ENCODE data around the gene ATXN2. TPM values are rescaled to one million over a fixed set of nuclear protein-coding genes. Genes with fewer than 3 reads are reported as not detected.
A peak's percentile ranks its signal among the peaks of the same experiment; 100 is the strongest.

Gene ATXN2
- total RNA-seq, 1 donor from 2014 or later, result 66.6 TPM

- Histone ChIP-seq H3K4me1 (peaks cover 15% of the 10 kb centered on the region), H3K27ac (no peak overlapping the region), H3K27me3 (no peaks in the 10 kb centered on the region), H3K9me3 (no peaks in the 10 kb centered on the region), H3K4me3 (no peak overlapping the region), H3K36me3 (no peaks in the 10 kb centered on the region)
- intact Hi-C loops (cut with DNase I), result no loop called here
- peak; percentile 53 for DNase-seq
- no peak for TF ChIP-seq CTCF (IDR thresholded peaks at IDR 0.05)
- no peak for ATAC-seq
Measured at GRCh38 chr12:111581434-111582132, 17.5 kb downstream of the ATXN2 start.

GRCh38 chr12:111580737-111581136, 18.4 kb downstream of the ATXN2 start:
- no peak for TF ChIP-seq CTCF (IDR thresholded peaks at IDR 0.05)
- no peak overlapping the region for H3K27ac ChIP-seq
- peak; percentile 29 for DNase-seq
- intact Hi-C loops (cut with DNase I), result no loop called here
- no peak for ATAC-seq
- no peaks in the 10 kb centered on the region for H3K27me3 ChIP-seq
- H3K4me1 ChIP-seq, result peaks cover 9% of the 10 kb centered on the region
- no peak overlapping the region for H3K4me3 ChIP-seq
- no peaks in the 10 kb centered on the region for H3K36me3 ChIP-seq
- H3K9me3 ChIP-seq, result no peaks in the 10 kb centered on the region

- ATAC-seq, result no peak
- Histone ChIP-seq H3K27me3 (no peaks in the 10 kb centered on the region), H3K4me1 (peaks cover 9% of the 10 kb centered on the region), H3K9me3 (no peaks in the 10 kb centered on the region), H3K36me3 (no peaks in the 10 kb centered on the region), H3K27ac (no peak overlapping the region), H3K4me3 (no peak overlapping the region)
- no peak for TF ChIP-seq CTCF (IDR thresholded peaks at IDR 0.05)
- intact Hi-C loops (cut with DNase I), result no loop called here
- DNase-seq, result peak; percentile 23
Measured at GRCh38 chr12:111580119-111580425, 19.0 kb downstream of the ATXN2 start.

GRCh38 chr12:111578971-111579340, 20.2 kb downstream of the ATXN2 start:
- no peak for TF ChIP-seq CTCF (IDR thresholded peaks at IDR 0.05)
- ATAC-seq, result no peak
- no peak overlapping the region for H3K4me3 ChIP-seq
- DNase-seq, result no peak
- no peak overlapping the region for H3K27ac ChIP-seq
- intact Hi-C loops (cut with DNase I), result no loop called here
- H3K27me3 ChIP-seq, result no peaks in the 10 kb centered on the region
- no peaks in the 10 kb centered on the region for H3K36me3 ChIP-seq
- H3K4me1 ChIP-seq, result peaks cover 13% of the 10 kb centered on the region
- H3K9me3 ChIP-seq, result no peaks in the 10 kb centered on the region

- DNase-seq (no peak), ATAC-seq (peak; percentile 52)
- H3K4me3 ChIP-seq, result no peak overlapping the region
- intact Hi-C loops (cut with DNase I), result no loop called here
- H3K4me1 ChIP-seq, result peaks cover 13% of the 10 kb centered on the region
- no peak overlapping the region for H3K27ac ChIP-seq
- H3K36me3 ChIP-seq, result no peaks in the 10 kb centered on the region
- no peaks in the 10 kb centered on the region for H3K9me3 ChIP-seq
- no peaks in the 10 kb centered on the region for H3K27me3 ChIP-seq
- TF ChIP-seq CTCF (IDR thresholded peaks at IDR 0.05), result no peak
Measured at GRCh38 chr12:111578276-111578970, 20.7 kb downstream of the ATXN2 start.
